H7 (cell line): ENCODE results near the gene AKT2. TPM values are rescaled to one million over a fixed set of nuclear protein-coding genes. Genes with fewer than 3 reads are reported as not detected.
"Not testable (repeated sequence)": the region's sequence is repeated elsewhere in the genome, so short reads cannot be mapped to it uniquely, and the experiment has no call there.

Experiments used
- DNase-seq: peaks from one replicate; pipeline ENCODE4 v3.0.0; 2012
- H3K27me3 ChIP-seq: 2 replicates; pipeline ENCODE4 v1.6.0; 2011; ENCODE audit warnings: mild to moderate bottlenecking, low read length; ENCODE audit not compliant: control insufficient read depth, insufficient read depth
- H3K36me3 ChIP-seq: replicated peaks from 2 replicates; pipeline ENCODE4 v1.5.1; 2011; ENCODE audit warnings: low read length; ENCODE audit not compliant: control insufficient read depth, insufficient read depth
- H3K4me3 ChIP-seq: 2 replicates; pipeline ENCODE4 v1.5.1; 2011; ENCODE audit warnings: low read depth, mild to moderate bottlenecking, control low read depth, low read length, moderate library complexity; ENCODE audit not compliant: insufficient read depth
- total RNA-seq: library from RNA; depleted of rRNA; stranded (reverse); fragments of >200 nt; shearing (Covaris generic); gene quantifications from 2 replicates; pipeline ENCODE4 v1.2.3, GENCODE V29; 2014; rRNA removed

The AKT2 gene
- total RNA-seq, result 112 and 126 TPM in 2 replicates

GRCh38 chr19:40284501-40285352 is at the start of gene AKT2:
TSS of gene AKT2 (minus strand) at chr19:40285345. CDS start at chr19:40265267, 20,078 bp downstream.
- Histone ChIP-seq H3K4me3 (peak within 1 kb of the TSS; percentile 83), H3K27me3 (no peaks in the 10 kb centered on the region), H3K36me3 (no peaks in the 10 kb centered on the region; the same call in 1 of the 2 replicates)
- DNase-seq, result peak; percentile 99

GRCh38 chr19:40333083-40333482 is 47.9 kb upstream of the AKT2 start:
- peaks cover 17% of the 10 kb centered on the region for H3K36me3 ChIP-seq
- not testable (repeated sequence) for DNase-seq, H3K27me3 ChIP-seq, H3K4me3 ChIP-seq

- DNase-seq, result no peak
- Histone ChIP-seq H3K4me3 (no peak overlapping the region), H3K27me3 (no peaks in the 10 kb centered on the region), H3K36me3 (peaks cover 21% of the 10 kb centered on the region)
Observed at GRCh38 chr19:40332669-40333068, 47.5 kb upstream of the AKT2 start.

GRCh38 chr19:40331052-40331451 is 45.9 kb upstream of the AKT2 start:
- Histone ChIP-seq H3K4me3 (no peak overlapping the region), H3K27me3 (no peaks in the 10 kb centered on the region), H3K36me3 (peaks cover 25% of the 10 kb centered on the region)
- DNase-seq, result no peak

- Histone ChIP-seq H3K36me3 (peaks cover 25% of the 10 kb centered on the region), H3K4me3 (no peak overlapping the region), H3K27me3 (no peaks in the 10 kb centered on the region)
- DNase-seq, result no peak
Observed at GRCh38 chr19:40326201-40326600, 41.1 kb upstream of the AKT2 start.

- DNase-seq, result no peak
- H3K36me3 ChIP-seq, result peaks cover 18% of the 10 kb centered on the region
- no peaks in the 10 kb centered on the region for H3K27me3 ChIP-seq
- no peak overlapping the region for H3K4me3 ChIP-seq
Observed at GRCh38 chr19:40323705-40324104, 38.6 kb upstream of the AKT2 start.

GRCh38 chr19:40322951-40323615 is 37.9 kb upstream of the AKT2 start:
- Histone ChIP-seq H3K36me3 (peaks cover 14% of the 10 kb centered on the region), H3K27me3 (no peaks in the 10 kb centered on the region), H3K4me3 (no peak overlapping the region)
- DNase-seq, result no peak

- no peak for DNase-seq
- H3K36me3 ChIP-seq, result peaks cover 11% of the 10 kb centered on the region
Observed at GRCh38 chr19:40322271-40322610, 37.1 kb upstream of the AKT2 start.

GRCh38 chr19:40321566-40322270 is 36.6 kb upstream of the AKT2 start:
- Histone ChIP-seq H3K36me3 (peaks cover 11% of the 10 kb centered on the region), H3K4me3 (no peak overlapping the region), H3K27me3 (no peaks in the 10 kb centered on the region)
- peak; percentile 31 for DNase-seq

More at GRCh38 chr19:40322271-40322610, 37.1 kb upstream of the AKT2 start:
- H3K27me3 ChIP-seq, result no peaks in the 10 kb centered on the region
- no peak overlapping the region for H3K4me3 ChIP-seq

GRCh38 chr19:40321076-40321475 is 35.9 kb upstream of the AKT2 start:
- peaks cover 6% of the 10 kb centered on the region for H3K36me3 ChIP-seq
- no peaks in the 10 kb centered on the region for H3K27me3 ChIP-seq
- H3K4me3 ChIP-seq, result no peak overlapping the region
- DNase-seq, result no peak

GRCh38 chr19:40320558-40320935 is 35.4 kb upstream of the AKT2 start:
- peaks cover 4% of the 10 kb centered on the region for H3K36me3 ChIP-seq
- DNase-seq, result no peak
- no peaks in the 10 kb centered on the region for H3K27me3 ChIP-seq
- no peak overlapping the region for H3K4me3 ChIP-seq

- no peak overlapping the region for H3K4me3 ChIP-seq
- no peak for DNase-seq
- H3K36me3 ChIP-seq, result peaks cover 2% of the 10 kb centered on the region; the same call in 1 of the 2 replicates
- H3K27me3 ChIP-seq, result no peaks in the 10 kb centered on the region
Observed at GRCh38 chr19:40317338-40317737, 32.2 kb upstream of the AKT2 start.

GRCh38 chr19:40315812-40316470 is 30.8 kb upstream of the AKT2 start:
- Histone ChIP-seq H3K27me3 (no peaks in the 10 kb centered on the region), H3K36me3 (no peaks in the 10 kb centered on the region; the same call in 1 of the 2 replicates), H3K4me3 (no peak overlapping the region)
- peak; percentile 46 for DNase-seq

- Histone ChIP-seq H3K4me3 (no peak overlapping the region), H3K27me3 (no peaks in the 10 kb centered on the region), H3K36me3 (no peaks in the 10 kb centered on the region)
- no peak for DNase-seq
Observed at GRCh38 chr19:40314656-40315055, 29.5 kb upstream of the AKT2 start.
